ENCODE measurements around the gene NBEA. TPM values are rescaled to one million over a fixed set of nuclear protein-coding genes. Genes with fewer than 3 reads are reported as not detected.

The NBEA gene
- total RNA-seq, 1 experiment from 2014 or later: 4.1 TPM

DNA sequence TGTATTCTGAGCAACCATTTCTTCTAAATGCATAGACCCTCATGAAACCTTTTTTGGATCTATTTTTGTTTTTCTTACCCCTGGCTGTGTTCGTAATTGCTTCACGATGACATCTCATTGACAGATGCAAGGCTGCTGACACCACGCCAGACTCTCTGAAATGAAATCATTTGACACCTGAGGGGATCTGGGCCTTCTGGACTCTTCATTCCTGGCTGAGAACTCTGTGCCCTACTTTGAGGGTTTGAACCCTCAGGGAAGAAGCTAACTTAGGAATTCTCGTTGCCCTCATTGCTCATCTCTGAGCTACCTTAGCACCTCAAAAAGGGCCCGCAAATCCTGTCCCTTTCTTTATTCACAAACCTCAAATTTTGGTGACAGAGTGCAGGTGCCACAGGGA, 40.5 kb upstream of the NBEA start:
- ATAC-seq: no peak
- POLR2A ChIA-PET: no interaction called here
- no peak overlapping the region for H3K4me2 ChIP-seq (ENCODE audit: low read length)

GRCh38 chr13:34911159-34911558, 30.9 kb upstream of the NBEA start:
- no peak for DNase-seq (ENCODE audit: low read depth, low spot score)
- no peak overlapping the region for H3K4me3 ChIP-seq (replicated peaks in 1 of 2; ENCODE audit: low read depth in 1 of 2, low read length in 2 of 2)
- TF ChIP-seq TCF7L2 (IDR thresholded peaks at IDR 0.05; ENCODE audit: borderline replicate concordance, extremely low read depth, insufficient read depth, insufficient read length) (no peak), SRF (IDR thresholded peaks at IDR 0.05; ENCODE audit: low read depth) (no peak), MAX (IDR thresholded peaks at IDR 0.05) (no peak), POLR2A (IDR thresholded peaks at IDR 0.05; ENCODE audit: borderline replicate concordance, extremely low read depth, insufficient read depth, insufficient read length) (no peak), REST (IDR thresholded peaks at IDR 0.05; ENCODE audit: low read depth) (no peak), YY1 (IDR thresholded peaks at IDR 0.05; ENCODE audit: extremely low read depth, insufficient replicate concordance, low read depth, low read length) (no peak), RAD21 (IDR thresholded peaks at IDR 0.05; ENCODE audit: low read depth) (no peak), ZFX (IDR thresholded peaks at IDR 0.05) (no peak)
- TF ChIP-seq, protein P1, sequence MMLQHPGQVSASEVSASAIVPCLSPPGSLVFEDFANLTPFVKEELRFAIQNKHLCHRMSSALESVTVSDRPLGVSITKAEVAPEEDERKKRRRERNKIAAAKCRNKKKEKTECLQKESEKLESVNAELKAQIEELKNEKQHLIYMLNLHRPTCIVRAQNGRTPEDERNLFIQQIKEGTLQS (IDR thresholded peaks at IDR 0.05): no peak
- H4K20me1 ChIP-seq (ENCODE audit: insufficient read depth): no peaks in the 10 kb centered on the region
- H3K27me3 ChIP-seq (ENCODE audit: insufficient read depth, low read length): no peaks in the 10 kb centered on the region; the same call in 1 of the 2 replicates
- no peaks in the 10 kb centered on the region; a peak in 1 of 4 replicates for H3K36me3 ChIP-seq (ENCODE audit: control insufficient read depth in 1 of 2, insufficient read depth in 2 of 2, low read length in 2 of 2)
- ChIA-PET RAD21 (ENCODE audit: low non-redundant PET in 1 of 2, low total read pairs in 2 of 2, uncharacterized antibody in 2 of 2, unreplicated experiment in 2 of 2) (no interaction called here), CTCF (no interaction called here), POLR2A (no interaction called here)
- H3K4me2 ChIP-seq (ENCODE audit: low read length): no peak overlapping the region
- BruUV-seq (replicated peaks): no TSS peak
- H3K79me2 ChIP-seq (ENCODE audit: insufficient read depth, low read length): no peaks in the 10 kb centered on the region
- intact Hi-C loops (cut with micrococcal nuclease): no loop called here
- H3K9me3 ChIP-seq (ENCODE audit: control insufficient read depth in 1 of 2, insufficient read depth in 1 of 2, low read depth in 1 of 2, low read length in 2 of 2): no peaks in the 10 kb centered on the region
- ATAC-seq: no peak
- no peak overlapping the region for H2AFZ ChIP-seq (ENCODE audit: low read depth, low read length, poor library complexity, severe bottlenecking)
- H3K9ac ChIP-seq (ENCODE audit: low read length): no peak overlapping the region
- no peaks in the 10 kb centered on the region for H3K4me1 ChIP-seq (ENCODE audit: control insufficient read depth in 1 of 2, insufficient read depth in 2 of 2, low read length in 2 of 2)
- no peak overlapping the region for H3K27ac ChIP-seq (ENCODE audit: low read depth, low read length)
- H3K9me2 ChIP-seq (ENCODE audit: insufficient read depth): no peaks in the 10 kb centered on the region

More for the DNA sequence above, 40.5 kb upstream of the NBEA start:
- H3K9me3 ChIP-seq (ENCODE audit: control insufficient read depth in 1 of 2, insufficient read depth in 1 of 2, low read depth in 1 of 2, low read length in 2 of 2): no peaks in the 10 kb centered on the region
- TF ChIP-seq ZBTB33 (IDR thresholded peaks at IDR 0.05; ENCODE audit: extremely low read depth, insufficient replicate concordance, low read length) (no peak), ELF1 (IDR thresholded peaks at IDR 0.05; ENCODE audit: borderline replicate concordance, low read depth) (no peak)
- no peaks in the 10 kb centered on the region for H3K9me2 ChIP-seq (ENCODE audit: insufficient read depth)
- H3K9ac ChIP-seq (ENCODE audit: low read length): no peak overlapping the region
- intact Hi-C loops (cut with micrococcal nuclease): no loop called here
- no peaks in the 10 kb centered on the region for H3K4me1 ChIP-seq (ENCODE audit: control insufficient read depth in 1 of 2, insufficient read depth in 2 of 2, low read length in 2 of 2)
- RAD21 ChIA-PET (ENCODE audit: low non-redundant PET in 1 of 2, low total read pairs in 2 of 2, uncharacterized antibody in 2 of 2, unreplicated experiment in 2 of 2): no interaction called here
- no peak overlapping the region for H3K4me3 ChIP-seq (replicated peaks in 1 of 2; ENCODE audit: low read depth in 1 of 2, low read length in 2 of 2)
- H3K36me3 ChIP-seq (ENCODE audit: control insufficient read depth in 1 of 2, insufficient read depth in 2 of 2, low read length in 2 of 2): no peaks in the 10 kb centered on the region
- H2AFZ ChIP-seq (ENCODE audit: low read depth, low read length, poor library complexity, severe bottlenecking): no peak overlapping the region
- no peaks in the 10 kb centered on the region for H4K20me1 ChIP-seq (ENCODE audit: insufficient read depth)
- CTCF ChIA-PET: no interaction called here
- no peaks in the 10 kb centered on the region for H3K27me3 ChIP-seq (ENCODE audit: insufficient read depth, low read length)
- H3K27ac ChIP-seq (ENCODE audit: low read depth, low read length): no peak overlapping the region
- no peak for DNase-seq (ENCODE audit: low read depth, low spot score)
- no TSS peak for BruUV-seq (replicated peaks)
- H3K79me2 ChIP-seq (ENCODE audit: insufficient read depth, low read length): no peaks in the 10 kb centered on the region
